ENCODE data around the gene KRTAP2-3. TPM values are rescaled to one million over a fixed set of nuclear protein-coding genes. Genes with fewer than 3 reads are reported as not detected.

Gene KRTAP2-3
- total and polyA plus RNA-seq, 2 of the 4 experiments (the other 2 are of a cell fraction), result 1.4 to 35.2 TPM

GRCh38 chr17:41010441-41010840 is 49.5 kb downstream of the KRTAP2-3 start:
- Histone ChIP-seq H4K91ac (ENCODE audit: insufficient read depth, low read depth, low read length) (no peak overlapping the region), H3K4ac (ENCODE audit: low read depth, low read length) (no peak overlapping the region), H3K36me3 (ENCODE audit: control insufficient read depth, insufficient read depth, low read length) (no peaks in the 10 kb centered on the region), H2BK120ac (ENCODE audit: low read depth, low read length) (no peak overlapping the region), H3K56ac (ENCODE audit: extremely low read depth, insufficient read depth, low read length) (no peak overlapping the region), H2AFZ (replicated peaks; ENCODE audit: low read length, poor library complexity) (no peak overlapping the region), H4K8ac (ENCODE audit: low read depth in 2 of 2, low read length in 2 of 2) (no peak overlapping the region), H2AK5ac (ENCODE audit: low read depth, low read length) (no peak overlapping the region), H3K27me3 (ENCODE audit: control insufficient read depth, insufficient read depth, low read length) (no peaks in the 10 kb centered on the region), H4K20me1 (ENCODE audit: insufficient read depth, low read length) (no peaks in the 10 kb centered on the region), H2AK9ac (replicated peaks; ENCODE audit: low read depth, low read length, poor library complexity) (no peak overlapping the region), H3K9me3 (ENCODE audit: control insufficient read depth, insufficient read depth, low read length) (no peaks in the 10 kb centered on the region), H2BK20ac (ENCODE audit: low read depth, low read length) (no peak overlapping the region), H3K18ac (ENCODE audit: low read depth, low read length) (no peak overlapping the region), H3K9ac (ENCODE audit: low read depth, low read length) (no peak overlapping the region), H3K79me1 (ENCODE audit: low read depth in 1 of 2, low read length in 2 of 2) (no peaks in the 10 kb centered on the region), H3K4me1 (ENCODE audit: control insufficient read depth, insufficient read depth, low read length) (peaks cover 1% of the 10 kb centered on the region; the same call in 1 of the 2 replicates), H3K9me1 (ENCODE audit: insufficient read depth, low read length) (no peaks in the 10 kb centered on the region; the same call in 1 of the 2 replicates), H2BK15ac (ENCODE audit: low read depth, low read length) (no peak overlapping the region), H4K5ac (ENCODE audit: low read depth, low read length) (no peak overlapping the region), H3K27ac (ENCODE audit: insufficient read depth, low read length) (no peak overlapping the region), H3K4me3 (ENCODE audit: insufficient read depth, low read depth, low read length) (no peak overlapping the region), H3K23ac (ENCODE audit: low read depth, low read length) (no peak overlapping the region), H3K4me2 (ENCODE audit: low read depth, low read length) (no peak overlapping the region), H3K14ac (replicated peaks; ENCODE audit: low read depth, low read length) (no peak overlapping the region), H2BK5ac (ENCODE audit: low read depth, low read length, poor library complexity, severe bottlenecking) (no peak overlapping the region)
- dilution Hi-C loops (cut with HindIII; ENCODE audit: low sequenced_read_pairs, unreplicated experiment) (no loop called here), in situ Hi-C loops (cut with MboI; ENCODE audit: low sequenced_read_pairs) (no loop called here), intact Hi-C loops (cut with micrococcal nuclease) (no loop called here)
- POLR2A ChIA-PET (ENCODE audit: unreplicated experiment), result no interaction called here
- no peak for ATAC-seq (ENCODE audit: low read depth)
- DNase-seq, result no peak
- TF ChIP-seq CEBPB (IDR thresholded peaks at IDR 0.05; ENCODE audit: low read depth, low read length) (peak; percentile 29; the same call in 1 of the 2 replicates), RFX5 (IDR thresholded peaks at IDR 0.05; ENCODE audit: low read depth, low read length) (no peak), CHD1 (IDR thresholded peaks at IDR 0.05; ENCODE audit: low read depth, low read length) (no peak)
- BruUV-seq (replicated peaks), result no TSS peak
- CTCF ChIA-PET, result no interaction called here
